T-helper 2 cell treated with Interferon-gamma antibody and Interleukin-4, amounts not matched to agents 5 μg/mL and 100 μg/mL, for 36 hours (primary cell): Measurements from ENCODE around the gene DLEC1.

ENCODE experiments used
- DNase-seq: peaks from one replicate; pipeline ENCODE4 v3.0.0; 2021; ENCODE audit warnings: low spot score
- H3K27ac Mint-ChIP-seq: one replicate; pipeline ENCODE4 v1.8.0; 2021; ENCODE audit warnings: mild to moderate bottlenecking, mixed read lengths
- H3K27me3 Mint-ChIP-seq: one replicate; pipeline ENCODE4 v1.8.0; 2021; ENCODE audit warnings: low read depth, mixed read lengths
- H3K36me3 Mint-ChIP-seq: one replicate; pipeline ENCODE4 v1.8.0; 2021; ENCODE audit warnings: low read depth, mixed read lengths
- H3K4me1 Mint-ChIP-seq: one replicate; pipeline ENCODE4 v1.8.0; 2021; ENCODE audit warnings: low read depth, mixed read lengths
- H3K4me3 Mint-ChIP-seq: one replicate; pipeline ENCODE4 v1.8.0; 2022; ENCODE audit warnings: mild to moderate bottlenecking, moderate library complexity, mixed read lengths
- H3K9me3 Mint-ChIP-seq: one replicate; pipeline ENCODE4 v1.8.0; 2021; ENCODE audit warnings: mixed read lengths

The DLEC1 gene

GRCh38 chr3:37997342-37997741 lies 41.7 kb upstream of the DLEC1 start:
- H3K9me3 Mint-ChIP-seq, result no peaks in the 10 kb centered on the region
- H3K4me1 Mint-ChIP-seq, result peaks cover 49% of the 10 kb centered on the region
- no peak for DNase-seq
- no peak overlapping the region for H3K27ac Mint-ChIP-seq
- peaks cover 36% of the 10 kb centered on the region for H3K36me3 Mint-ChIP-seq
- no peaks in the 10 kb centered on the region for H3K27me3 Mint-ChIP-seq
- no peak overlapping the region for H3K4me3 Mint-ChIP-seq

- Mint-ChIP-seq H3K36me3 (peaks cover 36% of the 10 kb centered on the region), H3K4me1 (peaks cover 49% of the 10 kb centered on the region), H3K4me3 (peak overlapping the region; percentile 74), H3K27ac (peak overlapping the region; percentile 89), H3K9me3 (no peaks in the 10 kb centered on the region), H3K27me3 (no peaks in the 10 kb centered on the region)
- DNase-seq, result no peak
These were observed 41.1 kb upstream of the DLEC1 start for GRCh38 chr3:37997791-37998370.

- peaks cover 42% of the 10 kb centered on the region for H3K4me1 Mint-ChIP-seq
- H3K36me3 Mint-ChIP-seq, result peaks cover 46% of the 10 kb centered on the region
- H3K27me3 Mint-ChIP-seq, result no peaks in the 10 kb centered on the region
- H3K9me3 Mint-ChIP-seq, result no peaks in the 10 kb centered on the region
- H3K27ac Mint-ChIP-seq, result peak overlapping the region; percentile 2
- DNase-seq, result no peak
- no peak overlapping the region for H3K4me3 Mint-ChIP-seq
These were observed 39.2 kb upstream of the DLEC1 start for GRCh38 chr3:37999836-38000235.

- Mint-ChIP-seq H3K4me3 (no peak overlapping the region), H3K27me3 (no peaks in the 10 kb centered on the region), H3K27ac (peak overlapping the region; percentile 55), H3K4me1 (peaks cover 37% of the 10 kb centered on the region), H3K36me3 (peaks cover 45% of the 10 kb centered on the region), H3K9me3 (no peaks in the 10 kb centered on the region)
- no peak for DNase-seq
These were observed 38.6 kb upstream of the DLEC1 start for GRCh38 chr3:38000242-38000916.

GRCh38 chr3:38000965-38001455 lies 38.0 kb upstream of the DLEC1 start:
- no peak for DNase-seq
- H3K4me3 Mint-ChIP-seq, result no peak overlapping the region
- H3K27me3 Mint-ChIP-seq, result no peaks in the 10 kb centered on the region
- no peak overlapping the region for H3K27ac Mint-ChIP-seq
- no peaks in the 10 kb centered on the region for H3K9me3 Mint-ChIP-seq
- H3K36me3 Mint-ChIP-seq, result peaks cover 39% of the 10 kb centered on the region
- peaks cover 31% of the 10 kb centered on the region for H3K4me1 Mint-ChIP-seq

- no peak overlapping the region for H3K4me3 Mint-ChIP-seq
- H3K36me3 Mint-ChIP-seq, result peaks cover 35% of the 10 kb centered on the region
- no peaks in the 10 kb centered on the region for H3K27me3 Mint-ChIP-seq
- peaks cover 26% of the 10 kb centered on the region for H3K4me1 Mint-ChIP-seq
- H3K27ac Mint-ChIP-seq, result no peak overlapping the region
- no peaks in the 10 kb centered on the region for H3K9me3 Mint-ChIP-seq
- no peak for DNase-seq
These were observed 37.4 kb upstream of the DLEC1 start for GRCh38 chr3:38001456-38002081.

- Mint-ChIP-seq H3K4me3 (no peak overlapping the region), H3K4me1 (peaks cover 20% of the 10 kb centered on the region), H3K36me3 (peaks cover 28% of the 10 kb centered on the region), H3K27ac (no peak overlapping the region), H3K9me3 (no peaks in the 10 kb centered on the region), H3K27me3 (no peaks in the 10 kb centered on the region)
- no peak for DNase-seq
These were observed 36.6 kb upstream of the DLEC1 start for GRCh38 chr3:38002291-38002876.

GRCh38 chr3:38002940-38003339 lies 36.1 kb upstream of the DLEC1 start:
- H3K9me3 Mint-ChIP-seq, result no peaks in the 10 kb centered on the region
- DNase-seq, result no peak
- no peak overlapping the region for H3K27ac Mint-ChIP-seq
- H3K4me1 Mint-ChIP-seq, result peaks cover 20% of the 10 kb centered on the region
- H3K27me3 Mint-ChIP-seq, result no peaks in the 10 kb centered on the region
- no peak overlapping the region for H3K4me3 Mint-ChIP-seq
- H3K36me3 Mint-ChIP-seq, result peaks cover 32% of the 10 kb centered on the region

GRCh38 chr3:38003371-38003816 lies 35.6 kb upstream of the DLEC1 start:
- DNase-seq, result no peak
- Mint-ChIP-seq H3K9me3 (no peaks in the 10 kb centered on the region), H3K36me3 (peaks cover 35% of the 10 kb centered on the region), H3K27me3 (no peaks in the 10 kb centered on the region), H3K4me3 (no peak overlapping the region), H3K4me1 (peaks cover 18% of the 10 kb centered on the region), H3K27ac (no peak overlapping the region)

GRCh38 chr3:38003817-38004414 lies 35.1 kb upstream of the DLEC1 start:
- Mint-ChIP-seq H3K4me1 (peaks cover 14% of the 10 kb centered on the region), H3K27me3 (no peaks in the 10 kb centered on the region), H3K36me3 (peaks cover 35% of the 10 kb centered on the region), H3K4me3 (no peak overlapping the region), H3K9me3 (no peaks in the 10 kb centered on the region), H3K27ac (no peak overlapping the region)
- no peak for DNase-seq

GRCh38 chr3:38004415-38005075 lies 34.5 kb upstream of the DLEC1 start:
- no peak overlapping the region for H3K27ac Mint-ChIP-seq
- H3K4me1 Mint-ChIP-seq, result peaks cover 8% of the 10 kb centered on the region
- no peaks in the 10 kb centered on the region for H3K9me3 Mint-ChIP-seq
- no peaks in the 10 kb centered on the region for H3K27me3 Mint-ChIP-seq
- DNase-seq, result peak; percentile 29
- peaks cover 29% of the 10 kb centered on the region for H3K36me3 Mint-ChIP-seq
- no peak overlapping the region for H3K4me3 Mint-ChIP-seq

GRCh38 chr3:38005076-38006020 lies 33.7 kb upstream of the DLEC1 start:
- H3K36me3 Mint-ChIP-seq, result peaks cover 25% of the 10 kb centered on the region
- no peaks in the 10 kb centered on the region for H3K27me3 Mint-ChIP-seq
- no peaks in the 10 kb centered on the region for H3K9me3 Mint-ChIP-seq
- peaks cover 7% of the 10 kb centered on the region for H3K4me1 Mint-ChIP-seq
- no peak overlapping the region for H3K27ac Mint-ChIP-seq
- H3K4me3 Mint-ChIP-seq, result no peak overlapping the region
- DNase-seq, result no peak

- no peaks in the 10 kb centered on the region for H3K27me3 Mint-ChIP-seq
- peaks cover 25% of the 10 kb centered on the region for H3K36me3 Mint-ChIP-seq
- no peak overlapping the region for H3K27ac Mint-ChIP-seq
- H3K9me3 Mint-ChIP-seq, result no peaks in the 10 kb centered on the region
- no peak overlapping the region for H3K4me3 Mint-ChIP-seq
- no peak for DNase-seq
- peaks cover 7% of the 10 kb centered on the region for H3K4me1 Mint-ChIP-seq
These were observed 33.0 kb upstream of the DLEC1 start for GRCh38 chr3:38006031-38006430.
